ENCODE measurements around the gene COL6A5. TPM values are rescaled to one million over a fixed set of nuclear protein-coding genes. Genes with fewer than 3 reads are reported as not detected.

Gene COL6A5
- total RNA-seq, 4 donors from 2014 or later: 1.7 TPM; not detected in 3

DNA sequence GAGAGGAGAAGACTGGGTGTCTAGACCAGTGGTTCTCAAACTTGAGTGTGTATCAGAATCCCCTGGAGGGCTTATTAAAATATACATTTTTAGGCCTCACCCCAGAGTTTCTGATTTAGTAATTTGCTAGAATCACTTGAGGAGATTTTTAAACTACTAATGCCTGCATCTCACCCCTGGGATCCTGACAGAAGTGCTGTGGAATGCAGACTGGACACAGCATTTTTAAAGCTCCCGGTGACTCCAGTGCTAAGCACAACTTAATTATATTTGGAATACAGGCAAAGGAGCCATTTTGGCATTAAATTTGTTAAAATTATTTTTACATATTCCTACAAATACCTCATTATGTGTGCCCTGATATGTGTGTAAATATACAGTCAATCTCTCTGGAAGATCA lies 144.8 kb downstream of the COL6A5 start:
- no peaks in the 10 kb centered on the region for H3K36me3 ChIP-seq
- H3K27me3 ChIP-seq: no peaks in the 10 kb centered on the region
- H3K4me3 ChIP-seq: no peak overlapping the region
- no peak for DNase-seq
- no peak overlapping the region for H3K27ac ChIP-seq
- intact Hi-C loops (cut with DNase I; ENCODE audit: low total_unique reads): no loop called here
- TF ChIP-seq POLR2A (IDR thresholded peaks at IDR 0.05): no peak
- TF ChIP-seq, protein P1, sequence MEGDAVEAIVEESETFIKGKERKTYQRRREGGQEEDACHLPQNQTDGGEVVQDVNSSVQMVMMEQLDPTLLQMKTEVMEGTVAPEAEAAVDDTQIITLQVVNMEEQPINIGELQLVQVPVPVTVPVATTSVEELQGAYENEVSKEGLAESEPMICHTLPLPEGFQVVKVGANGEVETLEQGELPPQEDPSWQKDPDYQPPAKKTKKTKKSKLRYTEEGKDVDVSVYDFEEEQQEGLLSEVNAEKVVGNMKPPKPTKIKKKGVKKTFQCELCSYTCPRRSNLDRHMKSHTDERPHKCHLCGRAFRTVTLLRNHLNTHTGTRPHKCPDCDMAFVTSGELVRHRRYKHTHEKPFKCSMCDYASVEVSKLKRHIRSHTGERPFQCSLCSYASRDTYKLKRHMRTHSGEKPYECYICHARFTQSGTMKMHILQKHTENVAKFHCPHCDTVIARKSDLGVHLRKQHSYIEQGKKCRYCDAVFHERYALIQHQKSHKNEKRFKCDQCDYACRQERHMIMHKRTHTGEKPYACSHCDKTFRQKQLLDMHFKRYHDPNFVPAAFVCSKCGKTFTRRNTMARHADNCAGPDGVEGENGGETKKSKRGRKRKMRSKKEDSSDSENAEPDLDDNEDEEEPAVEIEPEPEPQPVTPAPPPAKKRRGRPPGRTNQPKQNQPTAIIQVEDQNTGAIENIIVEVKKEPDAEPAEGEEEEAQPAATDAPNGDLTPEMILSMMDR (IDR thresholded peaks at IDR 0.05): no peak
- H3K9me3 ChIP-seq: no peaks in the 10 kb centered on the region
- H3K4me1 ChIP-seq: no peaks in the 10 kb centered on the region

DNA sequence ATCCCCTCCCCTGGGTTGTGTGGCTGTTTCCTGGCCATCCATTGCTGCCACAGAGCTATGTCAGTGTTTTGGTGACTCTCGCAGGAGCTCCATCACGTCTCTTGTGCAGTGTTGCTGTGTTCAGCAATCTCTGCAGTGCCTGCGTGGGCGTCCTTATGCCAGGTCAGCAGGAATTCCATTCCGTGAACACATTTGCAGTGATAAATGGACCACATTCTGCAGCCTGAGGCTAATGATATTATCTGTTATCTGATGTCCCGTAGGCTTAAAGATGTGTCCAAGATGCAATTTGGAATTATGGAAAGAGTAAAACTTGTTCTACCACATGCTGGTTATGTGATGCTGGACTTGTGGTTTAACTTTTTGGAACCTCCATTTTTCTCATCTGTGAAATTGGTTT lies 146.0 kb downstream of the COL6A5 start:
- intact Hi-C loops (cut with DNase I; ENCODE audit: low total_unique reads): no loop called here
- H3K27ac ChIP-seq: no peak overlapping the region
- TF ChIP-seq, protein P1 (IDR thresholded peaks at IDR 0.05): no peak
- no peak for TF ChIP-seq POLR2A (IDR thresholded peaks at IDR 0.05)
- H3K4me1 ChIP-seq: no peaks in the 10 kb centered on the region
- H3K9me3 ChIP-seq: no peaks in the 10 kb centered on the region
- no peaks in the 10 kb centered on the region for H3K36me3 ChIP-seq
- H3K27me3 ChIP-seq: no peaks in the 10 kb centered on the region
- no peak for DNase-seq
- no peak overlapping the region for H3K4me3 ChIP-seq

DNA sequence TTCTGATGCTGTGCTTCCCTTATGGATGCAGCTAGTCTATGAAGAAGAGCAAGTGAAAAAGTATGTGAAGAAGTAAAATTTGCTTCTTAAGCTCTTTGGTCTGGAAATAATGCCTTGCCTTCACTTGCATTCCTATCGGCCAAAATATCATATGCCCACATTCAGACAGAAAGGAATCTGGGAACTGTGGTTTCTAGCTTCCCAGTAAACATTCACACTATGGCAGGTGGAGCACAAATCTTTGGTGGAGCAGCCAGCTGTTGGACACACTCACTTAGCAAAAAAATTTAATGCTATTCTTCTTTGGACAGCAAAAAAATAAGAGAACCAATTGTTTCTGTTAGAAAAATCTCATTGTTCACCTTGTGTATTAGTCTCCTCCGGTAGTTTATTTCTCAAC lies 159.2 kb downstream of the COL6A5 start:
- intact Hi-C loops (cut with DNase I; ENCODE audit: low total_unique reads): no loop called here
- Histone ChIP-seq H3K9me3 (no peaks in the 10 kb centered on the region), H3K27ac (no peak overlapping the region), H3K4me3 (no peak overlapping the region), H3K4me1 (no peaks in the 10 kb centered on the region), H3K27me3 (no peaks in the 10 kb centered on the region), H3K36me3 (no peaks in the 10 kb centered on the region)
- DNase-seq: no peak
- TF ChIP-seq, protein P1 (IDR thresholded peaks at IDR 0.05): no peak

DNA sequence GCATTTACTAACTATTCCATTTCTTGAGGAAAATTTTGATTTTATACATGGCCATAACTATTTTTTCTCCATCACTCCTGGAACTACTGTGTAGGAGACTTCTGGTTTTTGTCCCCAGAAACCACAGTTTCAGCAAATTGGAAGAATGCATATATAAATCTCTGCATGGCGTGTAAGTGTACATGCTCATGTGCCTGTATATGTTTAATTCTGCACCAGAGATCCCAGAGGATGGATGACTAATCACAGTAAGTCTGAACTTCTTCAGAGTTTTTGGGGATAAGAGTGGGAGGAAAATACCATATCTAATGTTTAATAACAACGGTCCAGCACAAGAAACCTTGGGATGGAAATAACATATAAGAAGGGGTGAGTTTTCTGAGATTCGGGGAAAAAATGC lies 160.6 kb downstream of the COL6A5 start:
- H3K36me3 ChIP-seq: no peaks in the 10 kb centered on the region
- no peaks in the 10 kb centered on the region for H3K9me3 ChIP-seq
- no peaks in the 10 kb centered on the region for H3K27me3 ChIP-seq
- intact Hi-C loops (cut with DNase I; ENCODE audit: low total_unique reads): no loop called here
- H3K4me1 ChIP-seq: no peaks in the 10 kb centered on the region
- no peak overlapping the region for H3K4me3 ChIP-seq
- DNase-seq: no peak
- TF ChIP-seq, protein P1 (IDR thresholded peaks at IDR 0.05): no peak
- TF ChIP-seq POLR2A (IDR thresholded peaks at IDR 0.05): no peak
- no peak overlapping the region for H3K27ac ChIP-seq

DNA sequence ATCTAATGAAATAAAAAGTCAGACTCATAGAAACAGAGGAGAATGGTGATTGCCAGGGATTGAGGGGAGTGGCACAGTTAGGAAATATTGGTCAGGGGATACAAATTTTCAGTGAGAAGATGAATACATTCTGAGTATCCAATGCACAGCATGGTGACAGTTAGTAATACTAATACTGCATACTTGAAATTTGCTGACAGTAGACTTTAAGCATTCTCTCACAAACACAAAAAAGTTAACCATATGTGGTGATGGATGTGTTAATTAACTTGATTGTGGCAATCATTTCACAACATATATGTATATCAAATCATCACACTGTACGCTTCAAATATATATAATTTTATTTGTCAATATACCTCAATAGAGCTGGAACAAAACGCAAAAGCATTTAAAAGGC lies 162.3 kb downstream of the COL6A5 start:
- no peak overlapping the region for H3K27ac ChIP-seq
- intact Hi-C loops (cut with DNase I; ENCODE audit: low total_unique reads): no loop called here
- TF ChIP-seq, protein P1 (IDR thresholded peaks at IDR 0.05): no peak
- TF ChIP-seq POLR2A (IDR thresholded peaks at IDR 0.05): no peak

More for the DNA sequence above, 162.3 kb downstream of the COL6A5 start:
- H3K36me3 ChIP-seq: no peaks in the 10 kb centered on the region
- no peaks in the 10 kb centered on the region for H3K27me3 ChIP-seq
- H3K4me1 ChIP-seq: no peaks in the 10 kb centered on the region
- no peak for DNase-seq
- no peaks in the 10 kb centered on the region for H3K9me3 ChIP-seq
- no peak overlapping the region for H3K4me3 ChIP-seq
